A549 (cell line): Measurements from ENCODE around the gene MAP3K5.

Source experiments
- EP300 ChIP-seq, 2 experiments: fragments of >200 bp; sonication (Bioruptor Twin); formaldehyde crosslinking; IDR thresholded peaks; 2 replicates in 1 of 2; 3 replicates in 1 of 2; pipeline ENCODE4 v1.6.1; 2016 to 2017
- HOXA7 ChIP-seq: fragments of 250-450 bp; sonication (Bioruptor Pico); IDR thresholded peaks from 2 replicates; pipeline ENCODE4 v1.5.0; 2020; ENCODE audit warnings: mild to moderate bottlenecking, moderate library complexity
- POLR2A ChIP-seq: IDR thresholded peaks from 2 replicates; pipeline ENCODE4 v1.6.1; 2012; ENCODE audit warnings: mild to moderate bottlenecking, low read length
- RARB ChIP-seq: fragments of 250-450 bp; sonication (Bioruptor Pico); IDR thresholded peaks from 2 replicates; pipeline ENCODE4 v1.8.0; 2021; ENCODE audit warnings: mild to moderate bottlenecking, moderate library complexity
- TF ChIP-seq, protein P1 (sequence below): fragments of >200 bp; sonication (Bioruptor Twin); formaldehyde crosslinking; IDR thresholded peaks from 3 replicates; pipeline ENCODE4 v1.5.1; 2016

DNA sequence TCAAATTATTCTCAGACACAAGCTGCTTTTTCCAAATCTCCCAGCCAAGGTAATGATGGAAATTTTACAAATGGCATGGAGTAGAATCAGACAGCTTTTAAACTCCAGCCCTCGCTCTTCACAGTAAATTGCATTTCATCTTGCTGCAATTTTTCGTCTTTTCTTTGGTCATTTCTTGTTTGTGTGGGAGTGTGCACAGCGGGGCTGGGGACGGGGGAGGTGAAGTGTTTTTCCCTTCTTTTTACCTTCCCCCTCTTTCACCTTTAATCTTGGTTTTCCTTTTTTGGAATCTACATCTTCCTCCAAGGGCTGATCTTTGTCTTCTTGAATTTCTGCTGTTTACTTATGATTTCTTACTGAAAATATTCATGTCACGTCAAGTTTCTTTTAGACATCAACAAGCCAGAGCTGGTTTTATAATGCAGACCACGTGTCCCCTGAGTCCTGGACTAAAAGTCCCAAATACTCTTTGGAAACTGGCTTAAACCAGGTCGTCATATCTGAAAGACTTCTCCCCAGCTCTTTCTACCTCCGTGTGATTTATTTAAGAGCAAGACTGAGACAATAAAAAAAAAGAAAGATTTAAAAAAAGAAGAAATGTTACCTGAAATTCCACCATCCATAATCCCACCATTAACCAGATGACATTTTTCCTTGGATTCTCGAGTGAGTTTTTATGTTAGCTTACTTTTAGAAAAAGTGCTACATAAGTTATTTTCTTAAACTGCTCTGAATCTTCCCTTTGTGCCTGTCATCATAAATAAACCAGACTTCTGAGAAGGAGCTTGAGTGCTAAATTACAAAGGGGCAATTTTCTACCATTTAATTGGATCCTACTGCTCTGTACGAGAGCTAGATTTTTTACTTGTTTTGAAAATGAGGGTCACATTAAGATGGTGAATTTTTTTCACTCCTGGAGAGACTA, 52.0 kb downstream of the MAP3K5 start:
- TF ChIP-seq POLR2A (no peak), EP300 (IDR thresholded peaks at IDR 0.05) (no peak), HOXA7 (CRISPR knock-in tag) (no peak), RARB (CRISPR knock-in tag) (no peak)
- TF ChIP-seq, protein P1, sequence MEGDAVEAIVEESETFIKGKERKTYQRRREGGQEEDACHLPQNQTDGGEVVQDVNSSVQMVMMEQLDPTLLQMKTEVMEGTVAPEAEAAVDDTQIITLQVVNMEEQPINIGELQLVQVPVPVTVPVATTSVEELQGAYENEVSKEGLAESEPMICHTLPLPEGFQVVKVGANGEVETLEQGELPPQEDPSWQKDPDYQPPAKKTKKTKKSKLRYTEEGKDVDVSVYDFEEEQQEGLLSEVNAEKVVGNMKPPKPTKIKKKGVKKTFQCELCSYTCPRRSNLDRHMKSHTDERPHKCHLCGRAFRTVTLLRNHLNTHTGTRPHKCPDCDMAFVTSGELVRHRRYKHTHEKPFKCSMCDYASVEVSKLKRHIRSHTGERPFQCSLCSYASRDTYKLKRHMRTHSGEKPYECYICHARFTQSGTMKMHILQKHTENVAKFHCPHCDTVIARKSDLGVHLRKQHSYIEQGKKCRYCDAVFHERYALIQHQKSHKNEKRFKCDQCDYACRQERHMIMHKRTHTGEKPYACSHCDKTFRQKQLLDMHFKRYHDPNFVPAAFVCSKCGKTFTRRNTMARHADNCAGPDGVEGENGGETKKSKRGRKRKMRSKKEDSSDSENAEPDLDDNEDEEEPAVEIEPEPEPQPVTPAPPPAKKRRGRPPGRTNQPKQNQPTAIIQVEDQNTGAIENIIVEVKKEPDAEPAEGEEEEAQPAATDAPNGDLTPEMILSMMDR, result no peak
